GM21515 (cell line): ENCODE data around the gene DPP10.
"Not testable (repeated sequence)": the region's sequence is repeated elsewhere in the genome, so short reads cannot be mapped to it uniquely, and the experiment has no call there.

Source experiments
- ATAC-seq: cut with Tn5 transposase; IDR thresholded peaks from one replicate; pipeline ENCODE4 v1.9.1; 2021; ENCODE audit not compliant: unreplicated experiment

DPP10 gene

GRCh38 chr2:115389898-115390565, 947.6 kb downstream of the DPP10 start:
- ATAC-seq, result no peak

- ATAC-seq, result no peak
These were observed 954.1 kb downstream of the DPP10 start for GRCh38 chr2:115396579-115396978.

GRCh38 chr2:115400940-115401339, 958.5 kb downstream of the DPP10 start:
- no peak for ATAC-seq

- no peak for ATAC-seq
These were observed 970.1 kb downstream of the DPP10 start for GRCh38 chr2:115412501-115412900.

GRCh38 chr2:115413791-115414190, 971.4 kb downstream of the DPP10 start:
- ATAC-seq, result no peak

GRCh38 chr2:115414466-115414865, 972.0 kb downstream of the DPP10 start:
- no peak for ATAC-seq

GRCh38 chr2:115422004-115422634, 979.7 kb downstream of the DPP10 start:
- no peak for ATAC-seq

- no peak for ATAC-seq
These were observed 985.0 kb downstream of the DPP10 start for GRCh38 chr2:115427436-115427835.

- not testable (repeated sequence) for ATAC-seq
These were observed 998.3 kb downstream of the DPP10 start for GRCh38 chr2:115440746-115441145.

GRCh38 chr2:115443539-115444185, 1001.2 kb downstream of the DPP10 start:
- no peak for ATAC-seq

GRCh38 chr2:115460008-115460407, 1017.6 kb downstream of the DPP10 start:
- no peak for ATAC-seq

GRCh38 chr2:115480741-115481140, 1038.3 kb downstream of the DPP10 start:
- no peak for ATAC-seq

GRCh38 chr2:115481842-115482241, 1039.4 kb downstream of the DPP10 start:
- no peak for ATAC-seq

- no peak for ATAC-seq
These were observed 1041.2 kb downstream of the DPP10 start for GRCh38 chr2:115483666-115484065.

- ATAC-seq, result no peak
These were observed 1042.0 kb downstream of the DPP10 start for GRCh38 chr2:115484486-115484885.

- ATAC-seq, result no peak
These were observed 1042.5 kb downstream of the DPP10 start for GRCh38 chr2:115484983-115485382.

GRCh38 chr2:115491186-115491793, 1048.8 kb downstream of the DPP10 start:
- no peak for ATAC-seq

- ATAC-seq, result no peak
These were observed 1062.9 kb downstream of the DPP10 start for GRCh38 chr2:115505331-115505730.

- ATAC-seq, result no peak
These were observed 1078.3 kb downstream of the DPP10 start for GRCh38 chr2:115520727-115521126.

- no peak for ATAC-seq
These were observed 1082.0 kb downstream of the DPP10 start for GRCh38 chr2:115524452-115524851.

- ATAC-seq, result no peak
These were observed 1087.2 kb downstream of the DPP10 start for GRCh38 chr2:115529627-115530026.

GRCh38 chr2:115533081-115533480, 1090.6 kb downstream of the DPP10 start:
- ATAC-seq, result no peak
